PFSK-1 (cell line): ENCODE results near the gene ANP32D.

ENCODE experiments used
- FOXP2 ChIP-seq: optimal IDR thresholded peaks from 2 replicates; pipeline ENCODE3; 2011; ENCODE audit warnings: borderline replicate concordance, control low read depth, inconsistent platforms; ENCODE audit not compliant: insufficient read depth; ENCODE audit errors: extremely low read length, extremely low read depth
- POLR2AphosphoS5 ChIP-seq: IDR thresholded peaks from 2 replicates; pipeline ENCODE4 v1.6.1; 2012; ENCODE audit warnings: low read depth, mild to moderate bottlenecking, control low read depth, low read length, moderate library complexity
- SIN3A ChIP-seq: IDR thresholded peaks from 2 replicates; pipeline ENCODE4 v1.6.1; 2012; ENCODE audit warnings: mild to moderate bottlenecking, low read length, moderate library complexity, borderline replicate concordance; ENCODE audit not compliant: insufficient read depth
- TAF1 ChIP-seq: IDR thresholded peaks from 2 replicates; pipeline ENCODE4 v1.6.1; 2012; ENCODE audit warnings: low read length, control low read depth, borderline replicate concordance; ENCODE audit not compliant: insufficient read depth
- TF ChIP-seq, protein P1 (sequence below), 2 experiments: IDR thresholded peaks; 2 replicates each; pipeline versions ENCODE4 v1.6.1 to v1.8.0; 2011 to 2012; ENCODE audit warnings: low read depth in 2 of 2, low read length in 2 of 2, control low read depth in 1 of 2, inconsistent platforms in 1 of 2, mild to moderate bottlenecking in 1 of 2, moderate library complexity in 1 of 2; ENCODE audit not compliant: insufficient read depth in 1 of 2

Gene ANP32D

GRCh38 chr12:48442179-48442847 is 30.0 kb upstream of the ANP32D start:
- TF ChIP-seq POLR2AphosphoS5 (no peak), FOXP2 (no peak), TAF1 (no peak), SIN3A (no peak)
- TF ChIP-seq, protein P1, sequence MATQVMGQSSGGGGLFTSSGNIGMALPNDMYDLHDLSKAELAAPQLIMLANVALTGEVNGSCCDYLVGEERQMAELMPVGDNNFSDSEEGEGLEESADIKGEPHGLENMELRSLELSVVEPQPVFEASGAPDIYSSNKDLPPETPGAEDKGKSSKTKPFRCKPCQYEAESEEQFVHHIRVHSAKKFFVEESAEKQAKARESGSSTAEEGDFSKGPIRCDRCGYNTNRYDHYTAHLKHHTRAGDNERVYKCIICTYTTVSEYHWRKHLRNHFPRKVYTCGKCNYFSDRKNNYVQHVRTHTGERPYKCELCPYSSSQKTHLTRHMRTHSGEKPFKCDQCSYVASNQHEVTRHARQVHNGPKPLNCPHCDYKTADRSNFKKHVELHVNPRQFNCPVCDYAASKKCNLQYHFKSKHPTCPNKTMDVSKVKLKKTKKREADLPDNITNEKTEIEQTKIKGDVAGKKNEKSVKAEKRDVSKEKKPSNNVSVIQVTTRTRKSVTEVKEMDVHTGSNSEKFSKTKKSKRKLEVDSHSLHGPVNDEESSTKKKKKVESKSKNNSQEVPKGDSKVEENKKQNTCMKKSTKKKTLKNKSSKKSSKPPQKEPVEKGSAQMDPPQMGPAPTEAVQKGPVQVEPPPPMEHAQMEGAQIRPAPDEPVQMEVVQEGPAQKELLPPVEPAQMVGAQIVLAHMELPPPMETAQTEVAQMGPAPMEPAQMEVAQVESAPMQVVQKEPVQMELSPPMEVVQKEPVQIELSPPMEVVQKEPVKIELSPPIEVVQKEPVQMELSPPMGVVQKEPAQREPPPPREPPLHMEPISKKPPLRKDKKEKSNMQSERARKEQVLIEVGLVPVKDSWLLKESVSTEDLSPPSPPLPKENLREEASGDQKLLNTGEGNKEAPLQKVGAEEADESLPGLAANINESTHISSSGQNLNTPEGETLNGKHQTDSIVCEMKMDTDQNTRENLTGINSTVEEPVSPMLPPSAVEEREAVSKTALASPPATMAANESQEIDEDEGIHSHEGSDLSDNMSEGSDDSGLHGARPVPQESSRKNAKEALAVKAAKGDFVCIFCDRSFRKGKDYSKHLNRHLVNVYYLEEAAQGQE (IDR thresholded peaks at IDR 0.05; ENCODE audit: insufficient read depth in 1 of 2, low read depth in 2 of 2, low read length in 2 of 2) = no peak

DNA sequence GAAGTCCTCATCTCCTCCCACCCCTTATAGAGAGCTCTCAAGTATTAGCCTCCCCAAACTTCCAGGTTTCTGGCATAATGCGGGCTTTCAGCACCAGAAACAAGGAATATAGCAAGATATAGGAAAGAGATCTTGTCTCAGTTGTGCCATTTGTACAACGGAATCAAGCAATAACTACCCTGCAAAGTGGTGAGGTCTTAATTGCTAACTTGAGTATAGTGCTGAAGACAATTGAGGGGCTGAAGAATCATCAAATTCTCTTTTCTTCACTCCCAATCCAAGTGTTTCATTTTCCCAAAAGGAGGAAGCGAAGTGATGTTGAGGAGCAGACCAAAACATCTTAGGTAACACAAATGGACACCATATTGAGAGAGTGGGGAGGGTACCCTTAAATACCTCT is 26.8 kb upstream of the ANP32D start:
- TF ChIP-seq, protein P1 (IDR thresholded peaks at IDR 0.05; ENCODE audit: insufficient read depth in 1 of 2, low read depth in 2 of 2, low read length in 2 of 2) = no peak
- TF ChIP-seq SIN3A (no peak), POLR2AphosphoS5 (no peak), FOXP2 (no peak), TAF1 (no peak)

DNA sequence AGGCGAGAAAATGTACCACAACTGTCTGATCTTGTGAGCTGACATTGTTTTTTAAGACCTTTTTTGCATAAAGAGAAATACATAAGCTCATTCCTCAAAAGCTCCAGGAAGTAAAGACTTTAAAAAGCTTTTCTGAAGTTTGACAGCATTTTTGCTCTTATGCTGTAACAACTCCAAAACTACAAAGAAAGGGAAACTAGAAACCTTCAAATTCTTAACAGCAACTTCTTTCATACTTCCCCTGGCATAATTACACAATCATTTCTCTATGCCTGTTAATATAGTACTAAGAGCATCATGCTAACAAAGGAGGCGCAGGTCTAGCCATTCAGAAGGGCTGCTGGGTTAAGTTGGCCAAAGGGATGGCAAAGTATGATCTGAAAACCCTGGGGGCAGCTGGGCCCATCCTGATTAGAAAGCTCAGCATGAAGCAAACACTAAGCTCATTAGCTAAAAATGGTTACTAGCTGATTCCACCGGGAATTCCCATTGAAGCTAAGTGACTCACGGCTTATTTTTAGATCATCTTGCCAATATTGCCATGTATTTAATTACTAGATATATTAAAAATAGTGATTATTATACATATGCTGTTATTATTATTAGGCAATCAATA is 26.1 kb upstream of the ANP32D start:
- TF ChIP-seq POLR2AphosphoS5 = no peak
- TF ChIP-seq, protein P1 (IDR thresholded peaks at IDR 0.05; ENCODE audit: insufficient read depth in 1 of 2, low read depth in 2 of 2, low read length in 2 of 2) = no peak
- TF ChIP-seq SIN3A = no peak
- TF ChIP-seq FOXP2 = no peak
- no peak for TF ChIP-seq TAF1

- TF ChIP-seq, protein P1 (IDR thresholded peaks at IDR 0.05; ENCODE audit: insufficient read depth in 1 of 2, low read depth in 2 of 2, low read length in 2 of 2) = no peak
- TF ChIP-seq FOXP2 (no peak), SIN3A (no peak), TAF1 (no peak), POLR2AphosphoS5 (no peak)
Observed at GRCh38 chr12:48447755-48448154, 24.6 kb upstream of the ANP32D start.
